DND-41 (cell line): ENCODE measurements around the gene KLHL24.

Source experiments
- CTCF ChIP-seq: IDR thresholded peaks from 2 replicates; pipeline ENCODE4 v1.5.1; 2012; ENCODE audit warnings: borderline replicate concordance, low read length, moderate library complexity, mild to moderate bottlenecking; ENCODE audit not compliant: poor library complexity, severe bottlenecking; ENCODE audit errors: extremely low read depth
- EZH2 ChIP-seq: IDR thresholded peaks from 3 replicates; pipeline ENCODE4 v1.6.1; 2012; ENCODE audit warnings: borderline replicate concordance, low read depth, mild to moderate bottlenecking, moderate library complexity, low read length, inconsistent platforms; ENCODE audit not compliant: severe bottlenecking

- TF ChIP-seq EZH2 (no peak), CTCF (no peak)
Measured at GRCh38 chr3:183618542-183618941, 16.9 kb upstream of the KLHL24 start.
